D721Med (cell line): Measurements from ENCODE around the gene RACK1.

Source experiments
- DNase-seq: peaks from one replicate; pipeline ENCODE4 v3.0.0; 2011; ENCODE audit warnings: low spot score; ENCODE audit not compliant: insufficient read length
- FAIRE-seq: peaks from 2 replicates; lab custom pipeline; 2011; peaks lifted over from hg19 to GRCh38; lab: Jason Lieb, UNC
- TF ChIP-seq, protein P1 (sequence below): IDR thresholded peaks from 2 replicates; pipeline ENCODE4 v1.5.1; 2012; ENCODE audit warnings: mild to moderate bottlenecking, control low read depth; ENCODE audit not compliant: insufficient read depth; ENCODE audit errors: missing control alignments

The RACK1 gene

GRCh38 chr5:181203093-181203711 lies 40.5 kb downstream of the RACK1 start:
- DNase-seq (no peak), FAIRE-seq (no peak)
- TF ChIP-seq, protein P1, sequence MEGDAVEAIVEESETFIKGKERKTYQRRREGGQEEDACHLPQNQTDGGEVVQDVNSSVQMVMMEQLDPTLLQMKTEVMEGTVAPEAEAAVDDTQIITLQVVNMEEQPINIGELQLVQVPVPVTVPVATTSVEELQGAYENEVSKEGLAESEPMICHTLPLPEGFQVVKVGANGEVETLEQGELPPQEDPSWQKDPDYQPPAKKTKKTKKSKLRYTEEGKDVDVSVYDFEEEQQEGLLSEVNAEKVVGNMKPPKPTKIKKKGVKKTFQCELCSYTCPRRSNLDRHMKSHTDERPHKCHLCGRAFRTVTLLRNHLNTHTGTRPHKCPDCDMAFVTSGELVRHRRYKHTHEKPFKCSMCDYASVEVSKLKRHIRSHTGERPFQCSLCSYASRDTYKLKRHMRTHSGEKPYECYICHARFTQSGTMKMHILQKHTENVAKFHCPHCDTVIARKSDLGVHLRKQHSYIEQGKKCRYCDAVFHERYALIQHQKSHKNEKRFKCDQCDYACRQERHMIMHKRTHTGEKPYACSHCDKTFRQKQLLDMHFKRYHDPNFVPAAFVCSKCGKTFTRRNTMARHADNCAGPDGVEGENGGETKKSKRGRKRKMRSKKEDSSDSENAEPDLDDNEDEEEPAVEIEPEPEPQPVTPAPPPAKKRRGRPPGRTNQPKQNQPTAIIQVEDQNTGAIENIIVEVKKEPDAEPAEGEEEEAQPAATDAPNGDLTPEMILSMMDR, result no peak

GRCh38 chr5:181200816-181201215 lies 42.9 kb downstream of the RACK1 start:
- DNase-seq (no peak), FAIRE-seq (no peak)
- TF ChIP-seq, protein P1, result no peak

- FAIRE-seq (no peak), DNase-seq (no peak)
- TF ChIP-seq, protein P1, result no peak
Observed at GRCh38 chr5:181199881-181200638, 43.6 kb downstream of the RACK1 start.

- DNase-seq, result no peak
- FAIRE-seq, result no peak
- TF ChIP-seq, protein P1, result no peak
Observed at GRCh38 chr5:181198905-181199519, 44.7 kb downstream of the RACK1 start.

- no peak for DNase-seq
- no peak for FAIRE-seq
- TF ChIP-seq, protein P1, result no peak
Observed at GRCh38 chr5:181198106-181198685, 45.5 kb downstream of the RACK1 start.

GRCh38 chr5:181197326-181197951 lies 46.3 kb downstream of the RACK1 start:
- DNase-seq (no peak), FAIRE-seq (no peak)
- TF ChIP-seq, protein P1, result no peak
